ENCODE results near the gene NCMAP. TPM values are rescaled to one million over a fixed set of nuclear protein-coding genes. Genes with fewer than 3 reads are reported as not detected.

The NCMAP gene
- total RNA-seq (2022; extraction: Qiagen RNA extraction), result 0.05 to 0.09 TPM (median 0.08 TPM) in 5 replicates

GRCh38 chr1:24555591-24556413 lies at the start of gene NCMAP:
Gene NCMAP, plus strand, starts transcription at chr1:24556087. Its CDS starts 39,344 bp downstream, at chr1:24595431.

GRCh38 chr1:24642481-24643362 lies 86.8 kb downstream of the NCMAP start, which contains the start of gene SRRM1:
Gene SRRM1, plus strand, starts transcription at chr1:24643302. Its CDS starts 25 bp downstream, at chr1:24643327.

Other genes starting within 250 kb of the NCMAP start
- 0.89 to 1.2 TPM (median 1.0 TPM) in 5 replicates for gene GRHL3, start 236.7 kb upstream of the NCMAP start, total RNA-seq (2022; extraction: Qiagen RNA extraction)
- 5.3 to 7.1 TPM (median 6.2 TPM) in 5 replicates for gene STPG1, start 142.3 kb upstream of the NCMAP start, total RNA-seq (2022; extraction: Qiagen RNA extraction)
- 5.9 to 8.3 TPM (median 7.7 TPM) in 5 replicates for gene NIPAL3, start 140.3 kb upstream of the NCMAP start, total RNA-seq (2022; extraction: Qiagen RNA extraction)
- 12.0 to 16.4 TPM (median 14.9 TPM) in 5 replicates for gene RCAN3, start 53.3 kb upstream of the NCMAP start, total RNA-seq (2022; extraction: Qiagen RNA extraction)
- 47.7 to 60.1 TPM (median 54.5 TPM) in 5 replicates for gene SRRM1, start 87.2 kb downstream of the NCMAP start, total RNA-seq (2022; extraction: Qiagen RNA extraction)
- 47.1 to 67.0 TPM (median 58.8 TPM) in 5 replicates for gene CLIC4, start 189.4 kb downstream of the NCMAP start, total RNA-seq (2022; extraction: Qiagen RNA extraction)

Data from A549 treated with dexamethasone at 1 μM for 4 hours (cell line).